ENCODE data around the gene DPH1.

Gene DPH1

GRCh38 chr17:2084766-2085647 is 55.1 kb downstream of the DPH1 start:
- no peak overlapping the region for H3K4me3 ChIP-seq (ENCODE audit: low read length)
- H3K4me2 ChIP-seq (ENCODE audit: low read length): no peak overlapping the region
- H3K4me1 ChIP-seq (ENCODE audit: low read length): peaks cover 58% of the 10 kb centered on the region
- no peaks in the 10 kb centered on the region for H3K9me3 ChIP-seq (ENCODE audit: insufficient read depth, low read length)
- H2AFZ ChIP-seq (ENCODE audit: low read depth, low read length): no peak overlapping the region
- no peak overlapping the region for H3K9ac ChIP-seq (ENCODE audit: low read length)
- H3K27ac ChIP-seq (ENCODE audit: low read length): no peak overlapping the region
- TF ChIP-seq EZH2phosphoT487 (IDR thresholded peaks at IDR 0.05; ENCODE audit: low read depth) (no peak), CTCF (IDR thresholded peaks at IDR 0.05; ENCODE audit: low read depth, low read length) (no peak)
- no peaks in the 10 kb centered on the region for H3K79me2 ChIP-seq (ENCODE audit: low read length)
- H4K20me1 ChIP-seq (ENCODE audit: insufficient read depth, low read length): peaks cover 45% of the 10 kb centered on the region
- peaks cover 2% of the 10 kb centered on the region for H3K36me3 ChIP-seq (replicated peaks; ENCODE audit: low read depth, low read length)
- H3K27me3 ChIP-seq (ENCODE audit: low read depth, low read length): peaks cover 32% of the 10 kb centered on the region

GRCh38 chr17:2085648-2085949 is 55.6 kb downstream of the DPH1 start:
- H3K9ac ChIP-seq (ENCODE audit: low read length): no peak overlapping the region
- H3K4me1 ChIP-seq (ENCODE audit: low read length): peaks cover 64% of the 10 kb centered on the region
- peaks cover 45% of the 10 kb centered on the region for H4K20me1 ChIP-seq (ENCODE audit: insufficient read depth, low read length)
- no peak overlapping the region for H2AFZ ChIP-seq (ENCODE audit: low read depth, low read length)
- no peak overlapping the region for H3K4me2 ChIP-seq (ENCODE audit: low read length)
- peaks cover 35% of the 10 kb centered on the region for H3K27me3 ChIP-seq (ENCODE audit: low read depth, low read length)
- peaks cover 2% of the 10 kb centered on the region for H3K36me3 ChIP-seq (replicated peaks; ENCODE audit: low read depth, low read length)
- TF ChIP-seq CTCF (IDR thresholded peaks at IDR 0.05; ENCODE audit: low read depth, low read length): no peak
- TF ChIP-seq EZH2phosphoT487 (IDR thresholded peaks at IDR 0.05; ENCODE audit: low read depth): no peak
- no peak overlapping the region for H3K4me3 ChIP-seq (ENCODE audit: low read length)
- no peaks in the 10 kb centered on the region for H3K9me3 ChIP-seq (ENCODE audit: insufficient read depth, low read length)
- H3K79me2 ChIP-seq (ENCODE audit: low read length): no peaks in the 10 kb centered on the region
- no peak overlapping the region for H3K27ac ChIP-seq (ENCODE audit: low read length)

GRCh38 chr17:2086306-2086705 is 56.4 kb downstream of the DPH1 start:
- H2AFZ ChIP-seq (ENCODE audit: low read depth, low read length): no peak overlapping the region
- H3K27ac ChIP-seq (ENCODE audit: low read length): no peak overlapping the region
- H3K36me3 ChIP-seq (replicated peaks; ENCODE audit: low read depth, low read length): peaks cover 2% of the 10 kb centered on the region
- peaks cover 70% of the 10 kb centered on the region for H3K4me1 ChIP-seq (ENCODE audit: low read length)
- H3K79me2 ChIP-seq (ENCODE audit: low read length): no peaks in the 10 kb centered on the region
- 0 out of 2 replicates have a peak overlapping the region, but pooled peaks have one; percentile 85 for H3K4me2 ChIP-seq (ENCODE audit: low read length)
- H3K9ac ChIP-seq (ENCODE audit: low read length): no peak overlapping the region
- no peak overlapping the region for H3K4me3 ChIP-seq (ENCODE audit: low read length)
- H3K9me3 ChIP-seq (ENCODE audit: insufficient read depth, low read length): no peaks in the 10 kb centered on the region
- H4K20me1 ChIP-seq (ENCODE audit: insufficient read depth, low read length): peaks cover 45% of the 10 kb centered on the region
- TF ChIP-seq CTCF (IDR thresholded peaks at IDR 0.05; ENCODE audit: low read depth, low read length) (no peak), EZH2phosphoT487 (IDR thresholded peaks at IDR 0.05; ENCODE audit: low read depth) (no peak)
- H3K27me3 ChIP-seq (ENCODE audit: low read depth, low read length): peaks cover 39% of the 10 kb centered on the region

GRCh38 chr17:2087597-2088211 is 57.8 kb downstream of the DPH1 start:
- Histone ChIP-seq H3K9me3 (ENCODE audit: insufficient read depth, low read length) (no peaks in the 10 kb centered on the region), H4K20me1 (ENCODE audit: insufficient read depth, low read length) (peaks cover 38% of the 10 kb centered on the region), H3K9ac (ENCODE audit: low read length) (no peak overlapping the region), H3K79me2 (ENCODE audit: low read length) (no peaks in the 10 kb centered on the region), H3K4me2 (ENCODE audit: low read length) (peak overlapping the region; percentile 85), H3K4me3 (ENCODE audit: low read length) (peak overlapping the region; percentile 29; the same call in 1 of the 2 replicates), H3K4me1 (ENCODE audit: low read length) (peaks cover 70% of the 10 kb centered on the region), H3K36me3 (replicated peaks; ENCODE audit: low read depth, low read length) (no peaks in the 10 kb centered on the region), H3K27ac (ENCODE audit: low read length) (peak overlapping the region; percentile 26), H3K27me3 (ENCODE audit: low read depth, low read length) (peaks cover 30% of the 10 kb centered on the region), H2AFZ (ENCODE audit: low read depth, low read length) (no peak overlapping the region)
- TF ChIP-seq EZH2phosphoT487 (IDR thresholded peaks at IDR 0.05; ENCODE audit: low read depth) (no peak), CTCF (IDR thresholded peaks at IDR 0.05; ENCODE audit: low read depth, low read length) (no peak)
